Upper lobe of left lung (tissue), 6 donors: ENCODE data around the gene SRRM3. TPM values are rescaled to one million over a fixed set of nuclear protein-coding genes. Genes with fewer than 3 reads are reported as not detected.

Experiments used
- ATAC-seq, 2 donors: fragments of 200-7000 bp; cut with Tn5 transposase; one replicate each; pipeline ENCODE4 v1.9.1; 2022; ENCODE audit warnings: mild to moderate bottlenecking in 2 of 2, moderate library complexity in 2 of 2; ENCODE audit not compliant: low FRiP score in 2 of 2
- DNase-seq, 2 donors: peaks; one replicate each; pipeline ENCODE4 v3.0.0-alpha.2; 2019 to 2020
- H3K27ac ChIP-seq, 4 donors: fragments of 200-600 bp; sonication (generic); one replicate each; pipeline ENCODE4 v1.5.1; 2016 to 2019
- H3K27me3 ChIP-seq, 4 donors: fragments of 200-600 bp; sonication (generic); one replicate each; pipeline ENCODE4 v1.5.1; 2017 to 2019
- H3K36me3 ChIP-seq, 4 donors: fragments of 200-600 bp; sonication (generic); one replicate each; pipeline ENCODE4 v1.5.1; 2016 to 2019
- H3K4me1 ChIP-seq, 4 donors: fragments of 200-600 bp; sonication (generic); one replicate each; pipeline ENCODE4 v1.5.1; 2018 to 2019
- H3K4me3 ChIP-seq, 4 donors: fragments of 200-600 bp; sonication (generic); one replicate each; pipeline ENCODE4 v1.5.1; 2017 to 2019; ENCODE audit warnings: mild to moderate bottlenecking in 2 of 4, moderate library complexity in 1 of 4
- H3K9me3 ChIP-seq, 4 donors: fragments of 200-600 bp; sonication (generic); one replicate each; pipeline ENCODE4 v1.5.1; 2018 to 2019
- CTCF ChIP-seq, 6 experiments: fragments of 450-650 bp in 4 of 6; fragments of 200-600 bp in 2 of 6; sonication (generic) in 2 of 6; IDR thresholded peaks; one replicate each; pipeline ENCODE4 v1.5.1; 2016 to 2019; ENCODE audit warnings: antibody characterized with exemption in 6 of 6
- EP300 ChIP-seq, 4 donors: sonication (generic); formaldehyde crosslinking; IDR thresholded peaks; one replicate each; pipeline ENCODE4 v1.5.1; 2017; ENCODE audit warnings: antibody characterized with exemption in 4 of 4, control low read depth in 2 of 4
- POLR2A ChIP-seq, 4 donors: fragments of 450-650 bp; IDR thresholded peaks; one replicate each; pipeline ENCODE4 v1.5.1; 2016 to 2017; ENCODE audit warnings: antibody characterized with exemption in 4 of 4, mild to moderate bottlenecking in 2 of 4
- POLR2AphosphoS5 ChIP-seq, 2 donors: sonication (generic); formaldehyde crosslinking; IDR thresholded peaks; one replicate each; pipeline ENCODE4 v1.5.1; 2017; ENCODE audit warnings: antibody characterized with exemption in 2 of 2
- whole genome bisulfite sequencing, 2 donors: methylation state at CpG; one replicate each; pipeline ENCODE4 v1.1.5; 2017 to 2018; 5-methylcytosine and 5-hydroxymethylcytosine counted together
- total RNA-seq, 6 donors: library from RNA; depleted of rRNA in 4 of 6; stranded (reverse); fragments of >200 nt in 4 of 6; gene quantifications; one replicate each; pipeline versions ENCODE4 v1.1.0 to v1.2.1, GENCODE V29; 2016 to 2021
- donor health status: DM: no; HTN: no; CAD: no; lungs with moderate emphysema.
- donor health status: DM: no; HTN: yes; CAD: no; lungs with severe emphysema.

The SRRM3 gene
- total RNA-seq, 6 donors from 2014 or later: 0.30 to 1.5 (median 0.72) TPM

- no peak for ATAC-seq
- Histone ChIP-seq H3K4me3 (no peak overlapping the region), H3K4me1 (peaks cover 0 to under 1% (median 0%) of the 10 kb centered on the region in 4 donors), H3K27me3 (no peaks in the 10 kb centered on the region), H3K9me3 (no peaks in the 10 kb centered on the region), H3K36me3 (no peaks in the 10 kb centered on the region), H3K27ac (no peak overlapping the region)
- no peak for DNase-seq
- 64 to 68% methylated on average over 5 of the region's 5 CpGs for WGBS, 2 donors
- no peak for TF ChIP-seq CTCF (IDR thresholded peaks at IDR 0.05)
- TF ChIP-seq POLR2AphosphoS5 (IDR thresholded peaks at IDR 0.05): no peak
- no peak for TF ChIP-seq EP300 (IDR thresholded peaks at IDR 0.05)
- TF ChIP-seq POLR2A (IDR thresholded peaks at IDR 0.05): no peak
Observed at GRCh38 chr7:76273503-76273902, 71.8 kb downstream of the SRRM3 start.

GRCh38 chr7:76278540-76278939, 76.8 kb downstream of the SRRM3 start:
- Histone ChIP-seq H3K27me3 (peaks cover 0 to 26% (median 16%) of the 10 kb centered on the region in 4 donors), H3K4me1 (peaks cover 15 to 23% (median 22%) of the 10 kb centered on the region in 4 donors), H3K9me3 (no peaks in the 10 kb centered on the region), H3K36me3 (no peaks in the 10 kb centered on the region), H3K4me3 (no peak overlapping the region), H3K27ac (no peak overlapping the region)
- WGBS, 2 donors: 92% methylated on average over 1 of the region's 1 CpG; no CpG with 5 or more reads in 1 of the 2 donors
- ATAC-seq: no peak
- TF ChIP-seq POLR2AphosphoS5 (IDR thresholded peaks at IDR 0.05): no peak
- no peak for TF ChIP-seq EP300 (IDR thresholded peaks at IDR 0.05)
- TF ChIP-seq POLR2A (IDR thresholded peaks at IDR 0.05): no peak
- TF ChIP-seq CTCF (IDR thresholded peaks at IDR 0.05): no peak
- no peak for DNase-seq

GRCh38 chr7:76280408-76280807, 78.7 kb downstream of the SRRM3 start:
- H3K4me3 ChIP-seq: no peak overlapping the region
- 16 to 19% methylated on average over 21 to 25 of the region's 25 CpGs for WGBS, 2 donors
- no peaks in the 10 kb centered on the region for H3K9me3 ChIP-seq
- no peaks in the 10 kb centered on the region for H3K36me3 ChIP-seq
- no peak for DNase-seq
- H3K4me1 ChIP-seq: peaks cover 15 to 23% (median 22%) of the 10 kb centered on the region in 4 donors
- TF ChIP-seq POLR2A (IDR thresholded peaks at IDR 0.05) (no peak), POLR2AphosphoS5 (IDR thresholded peaks at IDR 0.05) (no peak), EP300 (IDR thresholded peaks at IDR 0.05) (no peak), CTCF (IDR thresholded peaks at IDR 0.05) (no peak)
- no peak overlapping the region for H3K27ac ChIP-seq
- no peak for ATAC-seq
- peaks cover 0 to 28% (median 17%) of the 10 kb centered on the region in 4 donors for H3K27me3 ChIP-seq

- TF ChIP-seq CTCF (IDR thresholded peaks at IDR 0.05) (no peak), POLR2AphosphoS5 (IDR thresholded peaks at IDR 0.05) (no peak), POLR2A (IDR thresholded peaks at IDR 0.05) (no peak), EP300 (IDR thresholded peaks at IDR 0.05) (no peak)
- Histone ChIP-seq H3K9me3 (no peaks in the 10 kb centered on the region), H3K36me3 (no peaks in the 10 kb centered on the region), H3K4me1 (peaks cover 15 to 23% (median 22%) of the 10 kb centered on the region in 4 donors), H3K27me3 (peaks cover 0 to 28% (median 17%) of the 10 kb centered on the region in 4 donors), H3K4me3 (peak overlapping the region in 3 of 4 donors; percentile 43 to 53 (median 53)), H3K27ac (no peak overlapping the region)
- ATAC-seq: peak in 1 of 2 donors; percentile 51
- WGBS, 2 donors: 9 to 10% methylated on average over 19 to 20 of the region's 63 CpGs
- DNase-seq: peak in 1 of 2 donors; percentile 89
Observed at GRCh38 chr7:76281006-76281705, 79.5 kb downstream of the SRRM3 start.
